HG02642 (cell line): ENCODE measurements around the gene A2ML1.
"Not testable (repeated sequence)": the region's sequence is repeated elsewhere in the genome, so short reads cannot be mapped to it uniquely, and the experiment has no call there.

Source experiments
- ATAC-seq: cut with Tn5 transposase; IDR thresholded peaks from one replicate; pipeline ENCODE4 v1.9.1; 2021; ENCODE audit warnings: mild to moderate bottlenecking; ENCODE audit not compliant: unreplicated experiment, poor library complexity

Gene A2ML1

GRCh38 chr12:8822298-8822697 is at the start of gene A2ML1:
Gene A2ML1 (plus strand): TSS chr12:8822621. CDS start chr12:8822652, 31 bp downstream.
- no peak for ATAC-seq

GRCh38 chr12:8773461-8773860 is 49.0 kb upstream of the A2ML1 start:
- ATAC-seq: no peak

- ATAC-seq: no peak
Observed at GRCh38 chr12:8779281-8779680, 43.1 kb upstream of the A2ML1 start.

GRCh38 chr12:8779862-8780261 is 42.6 kb upstream of the A2ML1 start:
- no peak for ATAC-seq

GRCh38 chr12:8780389-8780788 is 42.0 kb upstream of the A2ML1 start:
- no peak for ATAC-seq

- no peak for ATAC-seq
Observed at GRCh38 chr12:8781381-8782127, 40.9 kb upstream of the A2ML1 start.

- ATAC-seq: no peak
Observed at GRCh38 chr12:8784290-8784888, 38.0 kb upstream of the A2ML1 start.

- no peak for ATAC-seq
Observed at GRCh38 chr12:8785499-8785898, 36.9 kb upstream of the A2ML1 start.

GRCh38 chr12:8787206-8787605 is 35.2 kb upstream of the A2ML1 start:
- ATAC-seq: not testable (repeated sequence)

GRCh38 chr12:8788706-8789105 is 33.7 kb upstream of the A2ML1 start:
- not testable (repeated sequence) for ATAC-seq

- ATAC-seq: not testable (repeated sequence)
Observed at GRCh38 chr12:8789341-8790013, 32.9 kb upstream of the A2ML1 start.

GRCh38 chr12:8793226-8793625 is 29.2 kb upstream of the A2ML1 start:
- not testable (repeated sequence) for ATAC-seq

- not testable (repeated sequence) for ATAC-seq
Observed at GRCh38 chr12:8794611-8795010, 27.8 kb upstream of the A2ML1 start.

GRCh38 chr12:8796831-8797626 is 25.4 kb upstream of the A2ML1 start:
- ATAC-seq: no peak

GRCh38 chr12:8801213-8801612 is 21.2 kb upstream of the A2ML1 start:
- not testable (repeated sequence) for ATAC-seq

GRCh38 chr12:8804833-8805232 is 17.6 kb upstream of the A2ML1 start:
- ATAC-seq: not testable (repeated sequence)

GRCh38 chr12:8805487-8805886 is 16.9 kb upstream of the A2ML1 start:
- not testable (repeated sequence) for ATAC-seq

- not testable (repeated sequence) for ATAC-seq
Observed at GRCh38 chr12:8807084-8807483, 15.3 kb upstream of the A2ML1 start.

- ATAC-seq: not testable (repeated sequence)
Observed at GRCh38 chr12:8810112-8810511, 12.3 kb upstream of the A2ML1 start.

- ATAC-seq: no peak
Observed at GRCh38 chr12:8813572-8814357, 8.7 kb upstream of the A2ML1 start.
